ENCODE results near the gene COMMD3.

Gene COMMD3

DNA sequence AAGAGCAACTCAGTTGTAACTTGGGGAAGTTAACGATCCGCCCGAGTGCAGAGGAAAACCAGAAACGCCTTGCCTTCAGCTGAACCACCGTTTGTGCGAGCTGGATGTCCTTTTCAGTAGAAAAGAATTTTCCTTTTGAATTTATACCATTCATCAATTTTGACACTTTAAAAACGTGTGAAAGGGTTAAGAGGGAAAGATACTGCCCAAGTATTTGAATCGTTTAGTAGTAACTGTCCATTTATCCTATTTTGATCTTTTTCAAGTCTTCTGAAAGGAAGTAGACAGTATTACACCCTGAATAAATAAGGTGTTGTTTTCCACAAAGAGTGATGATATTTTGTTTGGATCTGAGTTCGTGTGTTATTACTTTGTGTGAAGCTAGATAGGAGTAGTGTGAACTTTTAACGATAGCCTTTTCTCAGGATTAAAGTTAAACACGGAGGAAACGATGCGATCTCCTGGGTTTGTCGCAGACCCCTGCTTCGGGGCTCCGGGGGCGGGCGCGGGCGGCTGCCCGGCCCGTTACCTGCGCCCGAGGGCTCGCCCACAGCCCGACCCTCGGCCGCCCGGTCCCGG lies 3.9 kb downstream of the COMMD3 start:
- no peak for DNase-seq (ENCODE audit: low spot score)

DNA sequence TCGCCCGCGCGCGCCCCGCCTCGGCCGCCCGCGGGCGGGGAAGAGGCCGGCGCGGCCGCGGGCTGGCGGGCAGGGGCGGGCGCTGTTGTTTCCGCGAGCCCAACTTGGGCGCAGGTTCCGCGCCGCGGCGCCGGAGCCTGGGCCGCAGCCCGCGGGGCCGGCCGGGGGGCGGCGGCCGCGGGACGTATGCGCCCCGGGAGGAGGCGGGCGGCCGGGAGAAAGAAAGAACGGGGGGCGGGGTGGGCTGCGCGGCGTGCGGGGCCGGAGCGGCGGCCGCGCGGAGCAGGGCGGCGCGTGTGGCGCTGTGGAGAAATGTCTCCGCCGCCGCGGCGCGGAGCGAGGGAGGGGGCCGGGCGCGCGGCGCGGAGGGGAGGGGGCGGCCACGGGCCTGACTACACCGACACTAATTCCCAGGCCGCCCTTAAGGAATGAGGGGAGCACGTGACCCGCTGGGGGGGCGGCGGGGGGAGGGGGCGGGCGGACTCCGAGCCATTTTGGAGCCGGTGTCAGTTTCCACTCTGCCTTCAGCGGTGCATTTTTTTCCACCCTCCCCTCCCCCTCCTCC lies 4.5 kb downstream of the COMMD3 start, which contains the start of gene BMI1:
TSS of gene BMI1 (plus strand) at position 509 of the 565 bp plus-strand sequence. CDS start 5,351 bp downstream, outside the sequence.
- peak; percentile 73 for DNase-seq (ENCODE audit: low spot score)

DNA sequence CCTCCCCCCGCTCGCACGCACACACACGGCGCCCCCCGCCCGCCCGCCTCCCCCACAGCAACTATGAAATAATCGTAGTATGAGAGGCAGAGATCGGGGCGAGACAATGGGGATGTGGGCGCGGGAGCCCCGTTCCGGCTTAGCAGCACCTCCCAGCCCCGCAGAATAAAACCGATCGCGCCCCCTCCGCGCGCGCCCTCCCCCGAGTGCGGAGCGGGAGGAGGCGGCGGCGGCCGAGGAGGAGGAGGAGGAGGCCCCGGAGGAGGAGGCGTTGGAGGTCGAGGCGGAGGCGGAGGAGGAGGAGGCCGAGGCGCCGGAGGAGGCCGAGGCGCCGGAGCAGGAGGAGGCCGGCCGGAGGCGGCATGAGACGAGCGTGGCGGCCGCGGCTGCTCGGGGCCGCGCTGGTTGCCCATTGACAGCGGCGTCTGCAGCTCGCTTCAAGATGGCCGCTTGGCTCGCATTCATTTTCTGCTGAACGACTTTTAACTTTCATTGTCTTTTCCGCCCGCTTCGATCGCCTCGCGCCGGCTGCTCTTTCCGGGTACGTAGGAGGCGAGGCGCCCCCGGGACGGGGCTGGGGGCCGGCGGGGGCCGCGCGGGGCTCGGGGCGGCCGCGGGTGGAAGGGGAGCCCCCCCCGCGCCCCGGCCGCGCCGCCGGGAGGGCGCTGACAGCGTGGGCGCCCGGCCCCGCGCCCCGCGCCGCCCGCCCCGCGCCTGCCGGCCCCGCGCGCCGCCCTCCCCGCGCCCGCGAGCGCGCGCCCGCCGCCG lies 5.2 kb downstream of the COMMD3 start:
- peak; percentile 57 for DNase-seq (ENCODE audit: low spot score)

DNA sequence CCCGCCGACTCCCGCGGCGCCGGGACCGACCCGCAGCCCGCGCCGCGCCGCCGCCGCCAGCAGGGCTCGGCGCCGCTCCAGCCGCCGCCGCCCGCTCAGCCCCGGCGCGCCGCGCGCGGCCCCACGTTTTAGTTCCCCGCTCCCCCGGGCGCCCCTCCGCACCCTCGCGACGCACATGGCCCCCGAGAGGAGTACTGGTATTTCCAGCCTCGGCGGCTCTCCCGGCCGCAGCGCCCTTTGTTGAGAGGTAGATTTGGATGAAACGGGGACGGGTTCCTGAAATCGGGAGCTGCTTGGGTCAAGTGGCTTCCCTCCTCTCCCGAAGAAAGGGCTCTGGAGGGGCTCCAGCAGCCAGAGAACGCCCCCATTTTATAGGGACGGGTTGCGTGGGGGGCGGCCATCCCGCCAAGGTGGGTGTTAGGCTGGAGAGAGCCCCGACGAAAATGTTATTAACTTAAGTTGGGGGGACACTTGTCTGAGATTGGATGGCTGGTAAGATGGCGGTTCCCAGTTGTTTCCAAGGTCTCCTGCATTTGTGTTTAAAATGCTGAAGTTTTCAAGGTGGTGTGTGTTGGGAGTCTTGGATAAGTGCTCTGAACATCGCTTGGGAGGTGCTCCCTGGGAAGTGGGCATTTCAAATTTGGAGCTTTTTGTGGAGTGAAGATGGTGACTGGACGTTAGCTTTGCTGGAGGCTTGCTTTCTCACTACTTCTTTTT lies 5.9 kb downstream of the COMMD3 start:
- DNase-seq (ENCODE audit: low spot score), result peak; percentile 56

DNA sequence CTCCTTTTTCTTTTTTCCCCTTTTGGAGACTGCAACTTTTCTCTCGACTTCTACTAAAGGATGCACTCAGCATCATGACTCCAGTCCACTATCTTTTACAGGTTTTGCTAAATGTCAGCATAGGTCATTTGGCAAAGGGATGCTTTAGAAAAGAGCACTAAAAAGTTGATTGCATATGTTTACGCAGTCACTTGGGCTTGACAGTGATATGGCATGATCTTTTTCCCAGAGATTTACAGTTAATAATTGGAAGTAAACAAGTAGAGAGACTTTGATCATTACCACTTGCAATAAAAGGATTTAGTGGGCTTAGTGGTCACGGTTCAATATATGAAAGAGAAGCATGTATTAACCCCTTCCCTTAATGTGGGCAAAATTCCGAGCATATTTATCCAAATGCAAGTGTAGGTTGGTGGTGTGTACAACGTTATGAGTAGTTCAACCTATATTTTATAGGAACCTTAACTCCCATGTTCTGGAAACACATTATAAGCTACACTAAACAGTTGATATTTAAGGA lies 6.5 kb downstream of the COMMD3 start:
- DNase-seq (ENCODE audit: low spot score), result peak; percentile 66

DNA sequence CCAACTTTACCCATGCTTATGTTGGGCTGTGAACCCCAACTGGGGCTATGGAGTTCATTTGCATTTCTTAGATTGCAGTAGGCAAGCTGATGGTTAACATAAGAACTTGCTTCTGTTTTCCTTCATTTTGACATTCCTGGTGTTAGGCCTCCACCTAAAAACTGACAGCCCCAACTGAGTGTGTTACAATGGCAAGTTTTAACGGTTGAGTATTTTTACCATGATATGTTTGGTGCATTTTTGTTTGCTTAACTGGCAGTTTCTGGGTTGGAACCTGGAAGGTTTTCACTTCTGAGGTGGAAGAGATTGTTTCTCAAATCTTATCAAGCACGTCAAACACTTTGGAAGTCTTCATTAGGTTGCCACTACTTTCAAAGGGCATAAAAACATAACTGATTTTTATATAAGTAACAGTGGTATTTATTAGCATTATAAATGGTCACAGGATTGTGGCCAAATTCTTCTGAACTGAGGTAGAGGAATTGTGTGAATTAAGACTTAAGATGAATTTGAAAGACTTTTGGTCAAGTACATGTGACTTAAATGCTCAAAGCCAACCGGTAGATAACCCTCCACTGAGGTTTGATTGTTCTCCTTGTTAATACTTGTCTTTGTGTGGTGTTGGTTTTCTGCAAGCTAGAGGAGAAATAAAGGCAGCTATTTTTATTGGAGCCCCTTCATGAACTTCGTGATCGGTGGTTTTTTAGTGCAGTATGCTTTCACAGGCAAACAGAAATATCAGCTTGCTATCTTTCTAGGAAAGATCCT lies 7.5 kb downstream of the COMMD3 start:
- no peak for DNase-seq (ENCODE audit: low spot score)

DNA sequence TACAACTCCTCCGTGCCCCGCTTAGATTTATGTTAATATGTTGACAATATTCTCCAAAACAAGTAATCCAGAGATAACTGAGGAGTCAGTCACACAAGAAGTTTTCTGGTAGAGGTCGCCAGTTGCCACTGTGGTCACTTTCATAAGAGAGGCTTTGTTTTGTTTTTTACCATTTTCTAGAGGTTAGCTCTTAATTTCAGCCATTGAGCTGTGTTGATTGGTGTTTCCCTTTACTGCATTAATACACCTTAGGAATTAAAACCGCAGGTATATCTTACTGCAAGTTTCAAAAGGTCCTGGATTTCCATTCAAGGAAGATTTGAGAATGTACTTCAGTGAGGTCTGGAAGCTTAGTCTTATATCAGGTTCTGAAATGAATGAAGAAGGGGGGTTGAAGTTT lies 8.2 kb downstream of the COMMD3 start:
- DNase-seq (ENCODE audit: low spot score), result no peak

DNA sequence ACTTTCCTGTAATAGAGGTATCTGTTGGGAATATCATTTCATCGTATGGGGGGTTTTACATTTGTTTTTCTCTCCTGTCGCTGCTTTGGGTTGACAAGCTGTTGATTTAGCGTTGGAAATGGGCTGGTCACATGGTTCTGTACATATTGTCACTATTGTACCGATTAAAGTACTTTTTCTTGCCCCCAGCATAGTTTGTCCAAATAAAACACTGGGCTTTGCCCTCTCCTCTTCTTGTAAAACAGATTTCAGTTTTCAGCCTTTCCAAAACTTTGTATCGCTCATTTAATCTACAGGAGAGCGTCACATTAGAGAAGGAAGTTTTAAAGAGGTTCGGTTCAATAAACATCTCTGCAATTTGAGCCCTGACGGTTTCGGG lies 8.7 kb downstream of the COMMD3 start:
- DNase-seq (ENCODE audit: low spot score), result no peak

DNA sequence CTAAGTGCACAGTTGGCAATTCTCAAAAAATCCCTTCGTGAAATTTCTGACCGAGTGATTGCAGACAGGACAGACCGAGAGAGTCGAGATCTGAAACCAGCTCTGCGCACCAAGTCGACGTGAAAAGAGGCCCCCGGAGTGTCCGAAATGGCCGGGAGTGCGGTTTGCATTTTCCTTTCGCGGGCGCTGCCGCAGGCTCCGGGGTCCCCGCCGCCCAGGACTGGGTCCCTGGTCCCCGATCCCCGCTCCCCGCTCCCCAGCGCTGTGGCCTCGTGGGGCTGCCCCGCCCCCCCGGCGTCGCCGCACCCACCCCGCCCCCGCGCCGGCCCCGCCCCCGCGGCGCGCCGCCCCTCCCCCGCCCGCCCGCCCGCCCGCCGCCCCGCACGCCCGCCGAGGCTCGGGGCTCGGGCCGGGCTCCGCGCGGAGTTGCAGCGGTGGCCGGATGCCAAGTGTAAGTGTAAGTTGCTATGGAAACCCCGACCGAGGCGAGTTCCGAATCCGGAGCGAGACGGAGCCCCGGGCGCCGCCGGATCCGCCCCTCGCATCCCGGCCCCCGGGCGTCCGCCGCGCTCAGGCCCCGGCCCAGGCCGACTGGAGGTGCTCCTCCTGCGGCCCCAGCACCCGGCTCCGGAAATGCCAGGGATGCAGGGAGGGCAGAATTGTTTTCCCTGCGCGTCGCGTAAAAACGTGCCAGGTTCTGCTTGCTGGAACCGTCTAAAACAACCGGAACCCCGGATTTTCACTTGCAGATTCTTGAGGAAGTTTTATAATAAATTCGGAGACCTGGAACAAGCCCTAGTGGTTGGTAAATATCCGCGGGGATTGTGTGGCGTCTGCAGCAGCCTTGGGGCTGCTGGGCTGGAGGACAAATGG lies 9.3 kb downstream of the COMMD3 start:
- peak; percentile 63 for DNase-seq (ENCODE audit: low spot score)

DNA sequence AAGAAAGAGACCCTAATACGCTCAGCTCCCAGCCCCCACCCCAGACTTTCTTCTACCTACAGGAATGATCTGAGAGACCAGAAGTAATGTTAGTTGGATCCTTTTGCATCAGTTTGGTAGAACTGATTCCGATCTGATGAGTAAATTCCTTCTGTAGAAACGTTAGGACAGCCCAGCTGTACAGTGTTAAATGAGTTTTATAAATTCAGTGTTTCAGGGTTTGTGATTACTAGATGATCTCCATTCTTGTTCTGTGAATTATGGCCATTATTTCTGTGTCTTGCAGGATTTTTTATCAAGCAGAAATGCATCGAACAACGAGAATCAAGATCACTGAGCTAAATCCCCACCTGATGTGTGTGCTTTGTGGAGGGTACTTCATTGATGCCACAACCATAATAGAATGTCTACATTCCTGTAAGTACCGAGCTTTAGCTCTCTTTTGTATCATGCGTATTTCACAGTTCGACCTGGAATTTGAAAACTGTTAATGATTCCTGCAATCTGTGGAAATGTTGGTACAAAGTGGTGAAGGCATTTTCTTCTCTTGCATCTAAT lies 10.0 kb downstream of the COMMD3 start:
- DNase-seq (ENCODE audit: low spot score), result no peak

DNA sequence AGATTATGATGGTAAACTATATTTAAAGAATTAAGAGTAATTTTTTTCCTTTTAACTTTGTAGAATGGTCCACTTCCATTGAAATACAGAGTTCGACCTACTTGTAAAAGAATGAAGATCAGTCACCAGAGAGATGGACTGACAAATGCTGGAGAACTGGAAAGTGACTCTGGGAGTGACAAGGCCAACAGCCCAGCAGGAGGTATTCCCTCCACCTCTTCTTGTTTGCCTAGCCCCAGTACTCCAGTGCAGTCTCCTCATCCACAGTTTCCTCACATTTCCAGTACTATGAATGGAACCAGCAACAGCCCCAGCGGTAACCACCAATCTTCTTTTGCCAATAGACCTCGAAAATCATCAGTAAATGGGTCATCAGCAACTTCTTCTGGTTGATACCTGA lies 13.0 kb downstream of the COMMD3 start:
- DNase-seq (ENCODE audit: low spot score), result no peak

DNA sequence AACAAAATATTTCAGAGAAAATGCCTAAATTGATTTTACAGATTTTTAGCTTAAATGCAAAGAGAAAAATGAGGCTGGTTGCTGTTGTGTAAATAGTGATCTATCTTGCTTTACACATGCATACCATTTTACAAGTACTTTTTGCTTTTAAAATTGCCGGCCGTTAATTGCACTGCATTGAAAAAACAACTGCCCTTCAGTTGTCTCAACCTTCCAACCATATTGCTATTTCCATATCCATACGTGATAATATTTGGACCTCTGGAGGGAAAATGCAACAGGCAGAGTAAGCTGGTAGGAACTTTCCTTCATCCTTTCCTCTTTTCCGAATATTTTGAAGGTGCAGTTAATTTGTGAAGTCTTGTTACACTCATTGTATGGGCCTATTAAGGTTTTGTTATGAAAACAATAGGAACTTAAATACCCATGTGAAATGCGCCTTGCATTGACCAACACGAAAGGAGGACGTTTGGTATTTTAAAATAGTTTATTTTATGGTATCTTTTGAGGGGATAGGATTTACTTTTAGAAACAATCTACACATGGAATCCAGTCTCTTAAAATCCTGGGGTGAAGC lies 16.0 kb downstream of the COMMD3 start:
- DNase-seq (ENCODE audit: low spot score), result no peak

DNA sequence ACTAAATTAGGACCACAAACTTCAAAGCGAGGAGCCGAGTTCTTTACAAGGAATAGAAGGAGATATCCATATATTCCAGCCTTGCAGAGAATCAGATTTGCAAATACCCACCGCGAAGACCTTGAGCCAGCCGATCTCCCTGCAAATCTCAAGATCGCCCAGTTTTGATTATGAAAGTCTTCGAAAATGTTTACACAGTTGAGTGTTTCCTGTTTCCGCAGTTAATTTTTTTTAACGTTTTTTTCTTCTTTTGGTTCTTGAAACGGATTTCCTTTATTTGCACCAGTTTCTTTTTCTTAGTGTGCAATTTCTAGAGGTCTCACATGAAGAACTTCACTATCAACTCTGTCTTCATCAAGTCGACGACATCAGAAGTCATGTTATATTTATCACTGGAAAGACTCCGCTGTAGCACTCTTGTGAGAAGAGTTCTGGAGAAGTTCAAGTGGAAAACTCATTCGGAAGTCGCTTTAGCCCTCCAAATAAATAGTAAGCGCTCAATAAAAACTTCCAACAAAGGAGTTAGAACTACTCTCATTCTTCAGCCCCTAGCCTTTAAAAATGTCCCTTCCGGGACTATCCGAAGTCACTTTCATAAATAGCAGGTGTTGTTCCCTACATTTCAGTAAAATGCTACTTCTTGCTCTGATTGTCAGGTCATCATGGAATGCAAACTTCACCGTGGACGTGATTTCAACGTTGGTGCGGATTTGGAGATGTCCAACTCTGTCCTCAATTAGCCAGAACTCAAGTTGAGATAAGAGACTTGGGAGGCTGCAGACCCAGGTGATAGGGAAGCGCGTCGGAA lies 17.2 kb downstream of the COMMD3 start:
- DNase-seq (ENCODE audit: low spot score), result no peak

DNA sequence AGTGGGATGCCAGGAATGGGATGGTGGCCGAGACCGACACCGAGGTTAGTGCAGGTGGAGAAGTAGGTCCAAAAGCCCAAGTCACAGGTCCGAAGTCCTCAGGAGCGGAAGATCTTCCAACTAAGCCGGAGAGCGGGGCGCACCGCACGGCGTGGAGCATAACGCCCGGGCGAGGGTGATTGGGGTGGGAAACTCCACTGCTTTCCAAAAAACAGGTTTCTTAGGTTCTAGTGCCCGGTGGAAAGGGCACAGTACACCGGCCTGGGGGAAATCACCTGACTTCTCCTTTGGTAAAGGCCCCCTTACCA lies 17.7 kb downstream of the COMMD3 start:
- no peak for DNase-seq (ENCODE audit: low spot score)

DNA sequence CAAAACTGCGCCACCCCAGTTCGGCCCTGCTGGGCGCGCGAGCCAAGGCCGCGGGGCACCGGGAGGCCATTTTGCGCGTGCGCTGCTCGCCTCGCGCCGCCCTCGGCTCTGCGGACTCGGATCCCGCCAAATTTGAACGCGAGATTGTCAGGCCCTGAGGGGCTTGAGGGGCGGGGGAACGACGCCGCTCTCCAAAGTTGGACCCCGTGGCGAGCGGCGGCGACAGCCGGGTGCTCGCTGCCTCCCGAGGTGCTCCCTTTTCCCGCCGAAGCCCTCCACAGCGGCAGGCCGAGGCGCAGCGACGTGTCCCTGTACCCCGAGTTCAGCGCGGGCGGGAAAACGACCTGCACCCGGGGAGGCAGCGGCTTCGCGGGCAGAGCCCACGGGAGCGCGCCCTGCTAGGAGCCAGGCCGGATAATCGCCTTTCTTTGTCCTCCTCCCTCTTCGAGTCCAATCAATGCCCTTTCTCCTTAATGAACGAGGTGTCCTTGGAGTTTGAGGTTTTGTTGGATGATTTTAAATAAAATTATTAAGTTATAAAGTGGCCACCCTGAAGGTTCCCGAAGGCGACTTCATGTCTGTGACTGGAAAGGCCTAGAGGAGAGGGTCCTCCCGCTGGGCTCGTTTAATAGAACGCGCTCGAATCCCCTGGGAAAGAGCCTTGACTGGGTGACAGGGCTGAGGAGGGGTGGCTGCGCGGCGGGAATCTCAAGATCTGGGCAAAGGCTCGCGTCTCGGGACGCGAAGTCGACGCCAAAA lies 18.4 kb downstream of the COMMD3 start:
- DNase-seq (ENCODE audit: low spot score), result no peak

DNA sequence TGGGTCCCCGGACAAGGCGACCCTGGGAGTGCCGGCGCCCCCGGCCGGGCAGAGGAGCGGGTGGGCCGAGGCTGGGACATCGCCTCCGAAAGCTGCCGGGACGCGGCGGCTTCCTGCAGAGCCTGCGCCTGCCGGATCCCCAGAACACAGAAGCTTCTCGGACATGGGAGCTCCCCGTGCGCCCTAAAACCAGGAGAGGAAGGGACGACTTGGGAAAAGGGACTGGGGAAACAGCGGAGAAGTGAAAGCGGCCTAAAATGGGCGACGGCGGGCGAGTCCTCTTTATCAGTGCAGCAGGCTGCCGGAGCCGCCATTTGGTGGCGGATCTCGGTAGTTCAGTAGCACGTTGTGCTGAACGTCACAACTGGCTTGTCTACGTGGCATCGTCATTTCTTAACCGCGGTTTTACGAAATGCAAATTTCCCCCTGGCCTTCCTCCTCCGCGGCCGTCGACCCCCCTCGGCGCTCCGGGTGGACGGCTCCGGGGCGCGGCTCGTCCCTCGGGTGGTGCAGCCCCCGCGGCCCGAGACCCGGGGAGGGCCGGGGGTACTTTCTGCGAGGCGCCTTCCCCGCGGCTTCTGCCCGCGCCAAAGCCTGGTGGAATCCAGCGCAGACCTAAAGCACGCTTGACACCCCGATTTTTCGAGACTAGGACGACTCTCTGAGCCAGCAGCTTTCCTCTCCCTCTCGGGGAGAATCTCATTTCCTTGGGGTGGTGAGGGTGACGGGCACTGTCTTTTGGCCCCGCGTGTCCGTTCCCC lies 19.2 kb downstream of the COMMD3 start:
- no peak for DNase-seq (ENCODE audit: low spot score)

DNA sequence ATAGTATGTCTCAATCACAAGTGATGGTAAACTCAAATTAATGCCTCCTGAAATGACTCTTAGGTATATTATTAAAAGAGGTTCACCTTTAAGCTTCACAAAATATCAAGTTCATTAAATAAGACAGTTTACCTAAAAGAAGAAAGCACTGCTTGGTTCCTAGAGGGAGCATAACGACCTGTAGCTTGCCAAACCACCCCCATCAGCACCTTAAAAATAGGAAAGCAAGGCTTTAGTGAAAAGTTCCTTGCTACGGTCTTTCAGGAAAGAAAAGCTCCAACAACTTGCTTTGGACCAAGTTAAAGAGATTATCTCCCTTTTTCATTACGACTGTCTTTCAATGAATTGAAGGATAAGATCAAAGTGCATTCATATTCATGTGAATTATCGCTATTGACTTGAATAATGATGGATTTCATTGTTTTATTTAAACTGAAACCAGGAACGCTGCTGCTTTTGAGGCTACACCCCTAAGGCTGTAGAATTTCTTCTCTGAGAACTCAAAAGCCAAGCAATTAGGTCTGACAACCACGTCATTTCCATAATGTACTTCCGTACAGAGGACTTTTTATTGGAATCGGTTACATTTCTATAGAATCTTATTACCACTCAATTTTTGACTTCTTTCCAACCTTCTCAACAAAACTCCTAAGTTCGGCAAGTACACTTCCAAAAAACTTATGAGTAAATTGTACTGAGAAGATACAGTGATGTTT lies 22.2 kb downstream of the COMMD3 start:
- no peak for DNase-seq (ENCODE audit: low spot score)
